Measurements from ENCODE around the gene MBOAT7. TPM values are rescaled to one million over a fixed set of nuclear protein-coding genes. Genes with fewer than 3 reads are reported as not detected.
"Not testable (repeated sequence)": the region's sequence is repeated elsewhere in the genome, so short reads cannot be mapped to it uniquely, and the experiment has no call there.

The MBOAT7 gene
- total RNA-seq, 2 experiments from 2014 or later = 74.9 to 96.1 TPM

GRCh38 chr19:54189735-54190502, 539 bp upstream of the MBOAT7 start:
- DNase-seq (peak; percentile 100), ATAC-seq (peak; percentile 69)
- ChIA-PET CTCF (interaction anchor here (0.7 to 2.1 kb wide), 12 partner anchors 8 to 1465 kb away, joined by 3 to 14 read pairs (median 4); partner anchors contain the start of genes CNOT3, PRPF31, RPS9 and TFPT), POLR2A (interaction anchor here (0.7 to 4.2 kb wide), 13 partner anchors 8 to 321 kb away, joined by 3 to 75 read pairs (median 5); partner anchors contain the start of genes CNOT3, PRPF31, RPS9 and TFPT)
- H3K27me3 Mint-ChIP-seq = no peaks in the 10 kb centered on the region
- no peaks in the 10 kb centered on the region for H3K9me3 Mint-ChIP-seq (ENCODE audit: low read depth)
- H3K4me3 Mint-ChIP-seq = peak overlapping the region; percentile 76
- H3K4me1 Mint-ChIP-seq = peaks cover 34% of the 10 kb centered on the region
- H3K36me3 Mint-ChIP-seq (ENCODE audit: low read depth) = peaks cover 36% of the 10 kb centered on the region
- intact Hi-C loops (cut with DNase I, micrococcal nuclease) = loop anchor here (1.0 to 10.0 kb wide), 20 partner anchors 10 to 1465 kb away; partner anchors contain the start of genes CNOT3 (in 2 of the 2), LENG1 (in 2 of the 2), MYADM (in 2 of the 2) and PRPF31 (in 2 of the 2)
- peak overlapping the region; percentile 96 for H3K27ac Mint-ChIP-seq

GRCh38 chr19:54188215-54188871, 1.0 kb downstream of the MBOAT7 start:
- Mint-ChIP-seq H3K4me3 (peak overlapping the region; percentile 76), H3K9me3 (ENCODE audit: low read depth) (no peaks in the 10 kb centered on the region), H3K27me3 (no peaks in the 10 kb centered on the region), H3K4me1 (peaks cover 34% of the 10 kb centered on the region), H3K36me3 (ENCODE audit: low read depth) (peaks cover 37% of the 10 kb centered on the region), H3K27ac (peak overlapping the region; percentile 91)
- intact Hi-C loops (cut with DNase I, micrococcal nuclease) = loop anchor here (1.0 to 2.0 kb wide), 2 partner anchors 14 to 43 kb away; no protein-coding TSS in a partner anchor
- peak; percentile 73 for DNase-seq
- no peak for ATAC-seq
- ChIA-PET CTCF (interaction anchor here (0.6 to 2.1 kb wide), 7 partner anchors 20 to 1466 kb away, joined by 3 to 14 read pairs (median 5); partner anchors contain the start of genes CNOT3 and U2AF2), POLR2A (interaction anchor here (0.8 to 4.2 kb wide), 4 partner anchors 13 to 50 kb away, joined by 4 to 75 read pairs (median 24); partner anchors contain the start of genes CNOT3 and RPS9)

- H3K4me3 Mint-ChIP-seq = peak overlapping the region; percentile 76
- H3K27me3 Mint-ChIP-seq = no peaks in the 10 kb centered on the region
- intact Hi-C loops (cut with DNase I, micrococcal nuclease) = no loop called here
- H3K4me1 Mint-ChIP-seq = peaks cover 24% of the 10 kb centered on the region
- H3K36me3 Mint-ChIP-seq (ENCODE audit: low read depth) = peaks cover 29% of the 10 kb centered on the region
- ChIA-PET CTCF (interaction anchor here (1.1 kb wide), 3 partner anchors 11 to 93 kb away, joined by 3 to 4 read pairs (median 4); no protein-coding TSS in a partner anchor), POLR2A (no interaction called here)
- peak overlapping the region; percentile 91 for H3K27ac Mint-ChIP-seq
- H3K9me3 Mint-ChIP-seq (ENCODE audit: low read depth) = no peaks in the 10 kb centered on the region
- ATAC-seq (no peak), DNase-seq (no peak)
Measured at GRCh38 chr19:54186934-54187381, 2.4 kb downstream of the MBOAT7 start.

GRCh38 chr19:54186351-54186750, 3.0 kb downstream of the MBOAT7 start:
- no peak for DNase-seq
- Mint-ChIP-seq H3K4me3 (no peak overlapping the region), H3K27me3 (no peaks in the 10 kb centered on the region), H3K9me3 (ENCODE audit: low read depth) (no peaks in the 10 kb centered on the region), H3K27ac (no peak overlapping the region), H3K4me1 (peaks cover 19% of the 10 kb centered on the region), H3K36me3 (ENCODE audit: low read depth) (peaks cover 30% of the 10 kb centered on the region)
- ChIA-PET POLR2A (no interaction called here), CTCF (interaction anchor here (0.6 to 1.1 kb wide), 2 partner anchors 92 to 277 kb away, joined by 3 read pairs; partner anchors contain the start of gene LENG9)
- intact Hi-C loops (cut with DNase I, micrococcal nuclease) = no loop called here
- ATAC-seq = no peak

- ChIA-PET POLR2A (no interaction called here), CTCF (no interaction called here)
- Mint-ChIP-seq H3K27ac (no peak overlapping the region), H3K27me3 (no peaks in the 10 kb centered on the region), H3K9me3 (ENCODE audit: low read depth) (no peaks in the 10 kb centered on the region), H3K4me1 (peaks cover 18% of the 10 kb centered on the region), H3K36me3 (ENCODE audit: low read depth) (peaks cover 46% of the 10 kb centered on the region), H3K4me3 (no peak overlapping the region)
- DNase-seq (no peak), ATAC-seq (no peak)
- intact Hi-C loops (cut with DNase I, micrococcal nuclease) = no loop called here
Measured at GRCh38 chr19:54183431-54183830, 5.9 kb downstream of the MBOAT7 start.

- H3K9me3 Mint-ChIP-seq (ENCODE audit: low read depth); ATAC-seq; DNase-seq; intact Hi-C loops (cut with DNase I, micrococcal nuclease); H3K4me1 Mint-ChIP-seq; CTCF ChIA-PET; H3K27me3 Mint-ChIP-seq; H3K4me3 Mint-ChIP-seq; H3K27ac Mint-ChIP-seq: not testable (repeated sequence)
- POLR2A ChIA-PET = interaction anchor here (1.1 kb wide), 1 partner anchor 9 kb away, joined by 5 read pairs; the partner anchor contains the start of gene TSEN34
- peaks cover 41% of the 10 kb centered on the region for H3K36me3 Mint-ChIP-seq (ENCODE audit: low read depth)
Measured at GRCh38 chr19:54181894-54182293, 7.5 kb downstream of the MBOAT7 start.

- Mint-ChIP-seq H3K4me1 (no peaks in the 10 kb centered on the region), H3K9me3 (ENCODE audit: low read depth) (no peaks in the 10 kb centered on the region), H3K36me3 (ENCODE audit: low read depth) (peaks cover 40% of the 10 kb centered on the region), H3K27ac (no peak overlapping the region), H3K27me3 (no peaks in the 10 kb centered on the region), H3K4me3 (no peak overlapping the region)
- ATAC-seq (no peak), DNase-seq (no peak)
- intact Hi-C loops (cut with DNase I, micrococcal nuclease) = no loop called here
- POLR2A ChIA-PET = no interaction called here
- CTCF ChIA-PET = interaction anchor here (0.9 kb wide), 1 partner anchor 11 kb away, joined by 3 read pairs; no protein-coding TSS in a partner anchor
Measured at GRCh38 chr19:54180691-54181091, 8.7 kb downstream of the MBOAT7 start.

GRCh38 chr19:54179921-54180461, 9.4 kb downstream of the MBOAT7 start:
- Mint-ChIP-seq H3K4me3 (no peak overlapping the region), H3K9me3 (ENCODE audit: low read depth) (no peaks in the 10 kb centered on the region), H3K4me1 (no peaks in the 10 kb centered on the region), H3K36me3 (ENCODE audit: low read depth) (peaks cover 41% of the 10 kb centered on the region), H3K27ac (no peak overlapping the region), H3K27me3 (no peaks in the 10 kb centered on the region)
- ATAC-seq = no peak
- no peak for DNase-seq
- intact Hi-C loops (cut with DNase I, micrococcal nuclease) = no loop called here
- CTCF ChIA-PET = interaction anchor here (0.9 kb wide), 1 partner anchor 10 kb away, joined by 3 read pairs; no protein-coding TSS in a partner anchor
- POLR2A ChIA-PET = no interaction called here

GRCh38 chr19:54179262-54179852, 10.0 kb downstream of the MBOAT7 start:
- ATAC-seq = no peak
- CTCF ChIA-PET = no interaction called here
- Mint-ChIP-seq H3K9me3 (ENCODE audit: low read depth) (no peaks in the 10 kb centered on the region), H3K4me1 (no peaks in the 10 kb centered on the region), H3K27ac (no peak overlapping the region), H3K27me3 (no peaks in the 10 kb centered on the region), H3K4me3 (no peak overlapping the region), H3K36me3 (ENCODE audit: low read depth) (peaks cover 41% of the 10 kb centered on the region)
- no peak for DNase-seq
- POLR2A ChIA-PET = interaction anchor here (0.9 kb wide), 1 partner anchor 11 kb away, joined by 3 read pairs; no protein-coding TSS in a partner anchor
- intact Hi-C loops (cut with DNase I, micrococcal nuclease) = no loop called here

- no peaks in the 10 kb centered on the region for H3K4me1 Mint-ChIP-seq
- H3K27me3 Mint-ChIP-seq = no peaks in the 10 kb centered on the region
- H3K36me3 Mint-ChIP-seq (ENCODE audit: low read depth) = peaks cover 36% of the 10 kb centered on the region
- ATAC-seq = peak; percentile 94
- ChIA-PET POLR2A (interaction anchor here (0.9 kb wide), 1 partner anchor 11 kb away, joined by 3 read pairs; no protein-coding TSS in a partner anchor), CTCF (no interaction called here)
- H3K4me3 Mint-ChIP-seq = no peak overlapping the region
- H3K9me3 Mint-ChIP-seq (ENCODE audit: low read depth) = no peaks in the 10 kb centered on the region
- intact Hi-C loops (cut with DNase I, micrococcal nuclease) = loop anchor here in 1 of 2 experiments (1.0 kb wide), 1 partner anchor 11 kb away; the partner anchor contains the start of gene MBOAT7
- DNase-seq = peak; percentile 69
- no peak overlapping the region for H3K27ac Mint-ChIP-seq
Measured at GRCh38 chr19:54178581-54179261, 10.7 kb downstream of the MBOAT7 start.
